GM21423 (cell line): ENCODE results near the gene MGAT3.
"Not testable (repeated sequence)": the region's sequence is repeated elsewhere in the genome, so short reads cannot be mapped to it uniquely, and the experiment has no call there.

Experiments
- ATAC-seq: cut with Tn5 transposase; IDR thresholded peaks from one replicate; pipeline ENCODE4 v1.9.1; 2021; ENCODE audit warnings: mild to moderate bottlenecking, moderate library complexity; ENCODE audit not compliant: unreplicated experiment

The MGAT3 gene

GRCh38 chr22:39456522-39457197 lies at the start of gene MGAT3:
TSS of gene MGAT3 (plus strand) at chr22:39457012. CDS start at chr22:39487348, 30,336 bp downstream.
- ATAC-seq: no peak

GRCh38 chr22:39408173-39408572 lies 48.6 kb upstream of the MGAT3 start:
- no peak for ATAC-seq

GRCh38 chr22:39408807-39409206 lies 48.0 kb upstream of the MGAT3 start:
- no peak for ATAC-seq

GRCh38 chr22:39409516-39410029 lies 47.2 kb upstream of the MGAT3 start:
- no peak for ATAC-seq

- ATAC-seq: no peak
Observed at GRCh38 chr22:39410264-39410663, 46.5 kb upstream of the MGAT3 start.

- ATAC-seq: not testable (repeated sequence)
Observed at GRCh38 chr22:39411828-39412365, 44.9 kb upstream of the MGAT3 start.

- not testable (repeated sequence) for ATAC-seq
Observed at GRCh38 chr22:39413204-39413603, 43.6 kb upstream of the MGAT3 start.

GRCh38 chr22:39414377-39414776 lies 42.4 kb upstream of the MGAT3 start:
- no peak for ATAC-seq

- no peak for ATAC-seq
Observed at GRCh38 chr22:39414886-39415285, 41.9 kb upstream of the MGAT3 start.

GRCh38 chr22:39415506-39415905 lies 41.3 kb upstream of the MGAT3 start:
- no peak for ATAC-seq

- no peak for ATAC-seq
Observed at GRCh38 chr22:39416319-39416718, 40.5 kb upstream of the MGAT3 start.

GRCh38 chr22:39417641-39418040 lies 39.2 kb upstream of the MGAT3 start:
- no peak for ATAC-seq

GRCh38 chr22:39418696-39419095 lies 38.1 kb upstream of the MGAT3 start:
- no peak for ATAC-seq

- no peak for ATAC-seq
Observed at GRCh38 chr22:39419096-39419495, 37.7 kb upstream of the MGAT3 start.

- no peak for ATAC-seq
Observed at GRCh38 chr22:39419911-39420310, 36.9 kb upstream of the MGAT3 start.

GRCh38 chr22:39421691-39422090 lies 35.1 kb upstream of the MGAT3 start:
- no peak for ATAC-seq

GRCh38 chr22:39422101-39422500 lies 34.7 kb upstream of the MGAT3 start:
- ATAC-seq: no peak

- no peak for ATAC-seq
Observed at GRCh38 chr22:39422721-39423120, 34.1 kb upstream of the MGAT3 start.

- ATAC-seq: no peak
Observed at GRCh38 chr22:39423976-39424375, 32.8 kb upstream of the MGAT3 start.

- no peak for ATAC-seq
Observed at GRCh38 chr22:39426380-39427043, 30.3 kb upstream of the MGAT3 start.

- no peak for ATAC-seq
Observed at GRCh38 chr22:39427751-39428596, 28.8 kb upstream of the MGAT3 start.
